PC-3 (cell line): ENCODE results near the gene HDAC5. TPM values are rescaled to one million over a fixed set of nuclear protein-coding genes. Genes with fewer than 3 reads are reported as not detected.

Experiments used
- ATAC-seq: fragments of 200-7000 bp; cut with Tn5 transposase; 2 replicates; pipeline ENCODE4 v1.9.1; 2020; ENCODE audit warnings: mild to moderate bottlenecking, moderate library complexity
- BruUV-seq: library from RNA; stranded (reverse); fragments of 400-500 nt; replicated peaks from 2 replicates; lab custom pipeline; 2021; lab: Mats Ljungman, UMichigan
- CTCF ChIA-PET: fragments of 300-600 bp; sonication (Branson Sonifier 250); formaldehyde crosslinking; loops from one replicate; lab custom pipeline; 2022; ENCODE audit warnings: antibody characterized with exemption; lab: Charles Lee
- POLR2A ChIA-PET: fragments of 300-600 bp; sonication (Branson Sonifier 250); formaldehyde crosslinking; loops from one replicate; lab custom pipeline; 2022; ENCODE audit warnings: antibody characterized with exemption; ENCODE audit not compliant: unreplicated experiment; lab: Charles Lee
- DNase-seq: peaks from one replicate; pipeline ENCODE4 v3.0.0-alpha.2; 2015
- H2AFZ ChIP-seq: fragments of 300-600 bp; sonication (generic); 2 replicates; pipeline ENCODE4 v1.6.0; 2016; ENCODE audit warnings: antibody characterized with exemption, low read length
- H3F3A ChIP-seq: fragments of 300-600 bp; sonication (generic); one replicate; pipeline ENCODE4 v1.6.0; 2017; ENCODE audit warnings: antibody characterized with exemption, low read length, control low read depth, mild to moderate bottlenecking; ENCODE audit not compliant: unreplicated experiment
- H3K27ac ChIP-seq: fragments of 300-600 bp; sonication (generic); 2 replicates; pipeline ENCODE4 v1.5.1; 2016; ENCODE audit warnings: mild to moderate bottlenecking, low read length
- H3K27me3 ChIP-seq: fragments of 300-600 bp; sonication (generic); 2 replicates; pipeline ENCODE4 v1.6.1; 2016; ENCODE audit warnings: low read length, mixed read lengths
- H3K36me3 ChIP-seq: fragments of 300-600 bp; sonication (generic); 2 replicates; pipeline ENCODE4 v1.6.1; 2016; ENCODE audit warnings: low read depth, mixed run types, low read length, mixed read lengths
- H3K4me1 ChIP-seq: fragments of 300-600 bp; sonication (generic); 2 replicates; pipeline ENCODE4 v1.5.1; 2016; ENCODE audit warnings: low read length; ENCODE audit not compliant: insufficient read depth
- H3K4me2 ChIP-seq: fragments of 300-600 bp; sonication (generic); 2 replicates; pipeline ENCODE4 v1.6.0; 2016; ENCODE audit warnings: low read length
- H3K4me3 ChIP-seq: fragments of 300-600 bp; sonication (generic); 2 replicates; pipeline ENCODE4 v1.5.1; 2016; ENCODE audit warnings: mild to moderate bottlenecking, low read length, mixed read lengths
- H3K79me2 ChIP-seq: fragments of 300-600 bp; sonication (generic); 2 replicates; pipeline ENCODE4 v1.6.1; 2017; ENCODE audit warnings: low read length, mixed read lengths
- H3K9ac ChIP-seq: fragments of 300-600 bp; sonication (generic); 2 replicates; pipeline ENCODE4 v1.6.0; 2016; ENCODE audit warnings: mild to moderate bottlenecking, low read length
- H3K9me2 ChIP-seq: fragments of 300-600 bp; sonication (generic); replicated peaks from 2 replicates; pipeline ENCODE4 v1.6.1; 2016; ENCODE audit warnings: mixed run types, low read length, mixed read lengths
- H3K9me3 ChIP-seq: fragments of 300-600 bp; sonication (generic); 2 replicates; pipeline ENCODE4 v1.6.1; 2016; ENCODE audit warnings: low read length, mixed read lengths
- H4K20me1 ChIP-seq: fragments of 300-600 bp; sonication (generic); 2 replicates; pipeline ENCODE4 v1.6.1; 2016; ENCODE audit warnings: low read length, mixed read lengths
- CTCF ChIP-seq: fragments of 300-600 bp; sonication (generic); conservative IDR thresholded peaks from 2 replicates; pipeline ENCODE4 v1.5.1; 2017; ENCODE audit warnings: antibody characterized with exemption, low read depth, mild to moderate bottlenecking, low read length
- EZH2 ChIP-seq: fragments of 300-600 bp; sonication (generic); IDR thresholded peaks from one replicate; pipeline ENCODE4 v1.6.1; 2017; ENCODE audit warnings: antibody characterized with exemption, mild to moderate bottlenecking, low read length; ENCODE audit not compliant: unreplicated experiment
- EZH2phosphoT487 ChIP-seq: fragments of 300-600 bp; sonication (generic); IDR thresholded peaks from 2 replicates; pipeline ENCODE4 v1.6.1; 2018; ENCODE audit warnings: mild to moderate bottlenecking, antibody characterized with exemption, low read length, borderline replicate concordance
- intact Hi-C: fragments of 100-400 bp; cut with micrococcal nuclease; formaldehyde crosslinking; loops from 2 replicates; pipeline ENCODE4 v1.9.0; 2023
- total RNA-seq: library from RNA; depleted of rRNA; stranded (reverse); fragments of >200 nt; gene quantifications from 2 replicates; pipeline ENCODE4 v1.2.3, GENCODE V29; 2014

The HDAC5 gene
- total RNA-seq, 1 experiment from 2014 or later, result 39.1 TPM

- Histone ChIP-seq H3K9me3 (no peaks in the 10 kb centered on the region), H2AFZ (no peak overlapping the region), H3K27me3 (no peaks in the 10 kb centered on the region), H3K79me2 (no peaks in the 10 kb centered on the region), H3K27ac (no peak overlapping the region), H4K20me1 (no peaks in the 10 kb centered on the region), H3K9ac (no peak overlapping the region), H3K36me3 (peaks cover 4% of the 10 kb centered on the region; the same call in 1 of the 2 replicates), H3K9me2 (no peaks in the 10 kb centered on the region), H3K4me2 (no peak overlapping the region), H3K4me3 (no peak overlapping the region), H3F3A (peaks cover 3% of the 10 kb centered on the region), H3K4me1 (peaks cover 18% of the 10 kb centered on the region)
- CTCF ChIA-PET, result interaction anchor here (0.6 kb wide), 1 partner anchor 79 kb away, joined by 3 read pairs; no protein-coding TSS in a partner anchor
- no peak for TF ChIP-seq EZH2
- TF ChIP-seq EZH2phosphoT487, result no peak
- no TSS peak for BruUV-seq
- POLR2A ChIA-PET, result interaction anchor here (0.6 to 1.0 kb wide), 2 partner anchors 10 to 242 kb away, joined by 3 to 4 read pairs; no protein-coding TSS in a partner anchor
- intact Hi-C loops, result no loop called here
- ATAC-seq (no peak), DNase-seq (no peak)
These were observed 38.5 kb downstream of the HDAC5 start for GRCh38 chr17:44084921-44085320.

GRCh38 chr17:44084131-44084538 is 39.3 kb downstream of the HDAC5 start:
- Histone ChIP-seq H2AFZ (no peak overlapping the region), H3K9ac (no peak overlapping the region), H3K4me2 (no peak overlapping the region), H3K79me2 (no peaks in the 10 kb centered on the region), H3K27me3 (no peaks in the 10 kb centered on the region), H3K4me1 (peaks cover 18% of the 10 kb centered on the region), H3K9me3 (no peaks in the 10 kb centered on the region), H3F3A (peaks cover 3% of the 10 kb centered on the region), H3K4me3 (no peak overlapping the region), H3K36me3 (peaks cover 4% of the 10 kb centered on the region; the same call in 1 of the 2 replicates), H3K27ac (no peak overlapping the region), H4K20me1 (no peaks in the 10 kb centered on the region), H3K9me2 (no peaks in the 10 kb centered on the region)
- DNase-seq, result peak; percentile 41
- TF ChIP-seq CTCF, result peak; percentile 65
- TF ChIP-seq EZH2phosphoT487, result no peak
- no peak for TF ChIP-seq EZH2
- no peak for ATAC-seq
- POLR2A ChIA-PET, result interaction anchor here (1.0 kb wide), 1 partner anchor 9 kb away, joined by 4 read pairs; no protein-coding TSS in a partner anchor
- intact Hi-C loops, result no loop called here
- BruUV-seq, result no TSS peak
- CTCF ChIA-PET, result interaction anchor here (0.6 to 1.9 kb wide), 8 partner anchors 11 to 84 kb away, joined by 3 to 42 read pairs (median 11); partner anchors contain the start of gene HDAC5

GRCh38 chr17:44083250-44083849 is 40.1 kb downstream of the HDAC5 start:
- ATAC-seq (peak; percentile 58), DNase-seq (peak; percentile 76)
- TF ChIP-seq EZH2phosphoT487 (no peak), CTCF (peak; percentile 93)
- Histone ChIP-seq H3K4me1 (peaks cover 18% of the 10 kb centered on the region), H3K9me2 (no peaks in the 10 kb centered on the region), H3K9me3 (no peaks in the 10 kb centered on the region), H3F3A (peaks cover 3% of the 10 kb centered on the region), H3K4me3 (no peak overlapping the region), H3K36me3 (peaks cover 7% of the 10 kb centered on the region; the same call in 1 of the 2 replicates), H3K9ac (no peak overlapping the region), H3K27ac (no peak overlapping the region), H4K20me1 (no peaks in the 10 kb centered on the region), H3K27me3 (no peaks in the 10 kb centered on the region), H3K79me2 (no peaks in the 10 kb centered on the region), H3K4me2 (no peak overlapping the region), H2AFZ (no peak overlapping the region)
- POLR2A ChIA-PET, result interaction anchor here (0.7 to 1.0 kb wide), 2 partner anchors 38 to 85 kb away, joined by 5 to 6 read pairs; no protein-coding TSS in a partner anchor
- CTCF ChIA-PET, result interaction anchor here (0.5 to 1.9 kb wide), 13 partner anchors 12 to 206 kb away, joined by 3 to 42 read pairs (median 7); partner anchors contain the start of gene HDAC5
- intact Hi-C loops, result no loop called here
- BruUV-seq, result no TSS peak
